Panc1 (cell line): ENCODE data around the gene PLA1A. TPM values are rescaled to one million over a fixed set of nuclear protein-coding genes. Genes with fewer than 3 reads are reported as not detected.

ENCODE experiments used
- ATAC-seq: fragments of 200-7000 bp; cut with Tn5 transposase; 2 replicates; pipeline ENCODE4 v1.9.1; 2020; ENCODE audit warnings: mild to moderate bottlenecking, moderate library complexity
- BruUV-seq: library from RNA; stranded (reverse); fragments of 400-500 nt; replicated peaks from 2 replicates; lab custom pipeline; 2021; lab: Mats Ljungman, UMichigan
- CTCF ChIA-PET: fragments of 300-600 bp; sonication (Branson Sonifier 250); formaldehyde crosslinking; loops from one replicate; lab custom pipeline; 2022; ENCODE audit warnings: antibody characterized with exemption; lab: Charles Lee
- POLR2A ChIA-PET: fragments of 300-600 bp; sonication (Branson Sonifier 250); formaldehyde crosslinking; loops from one replicate; lab custom pipeline; 2022; ENCODE audit warnings: antibody characterized with exemption; lab: Charles Lee
- DNase-seq: peaks from one replicate; pipeline ENCODE4 v3.0.0-alpha.2; 2010; ENCODE audit warnings: low read depth, low spot score
- H3K27ac ChIP-seq: 2 replicates; pipeline ENCODE4 v1.5.1; 2011; ENCODE audit warnings: mild to moderate bottlenecking, low read length, inconsistent platforms
- H3K27me3 ChIP-seq: fragments of 200-500 bp; sonication (Bioruptor generic); 2 replicates; pipeline ENCODE4 v1.6.0; 2014; ENCODE audit warnings: low read length, inconsistent platforms; ENCODE audit not compliant: control insufficient read depth, insufficient read depth
- H3K36me3 ChIP-seq: fragments of 200-500 bp; sonication (Bioruptor generic); 2 replicates; pipeline ENCODE4 v1.5.1; 2014; ENCODE audit warnings: inconsistent platforms, mild to moderate bottlenecking, low read length, moderate library complexity; ENCODE audit not compliant: control insufficient read depth, insufficient read depth
- H3K4me1 ChIP-seq: 2 replicates; pipeline ENCODE4 v1.5.1; 2011; ENCODE audit warnings: inconsistent platforms, mild to moderate bottlenecking, low read length, moderate library complexity; ENCODE audit not compliant: control insufficient read depth, insufficient read depth
- H3K4me3 ChIP-seq, 2 experiments: 2 replicates each; pipeline ENCODE4 v1.5.1; 2011 to 2012; ENCODE audit warnings: low read depth in 2 of 2, low read length in 2 of 2, mild to moderate bottlenecking in 2 of 2, inconsistent platforms in 1 of 2, moderate library complexity in 1 of 2
- H3K9me3 ChIP-seq: fragments of 200-500 bp; sonication (Bioruptor generic); 2 replicates; pipeline ENCODE4 v1.5.1; 2014; ENCODE audit warnings: low read depth, mild to moderate bottlenecking, inconsistent platforms, low read length, moderate library complexity; ENCODE audit not compliant: control insufficient read depth, insufficient read depth
- POLR2AphosphoS5 ChIP-seq: IDR thresholded peaks from 2 replicates; pipeline ENCODE4 v1.6.1; 2012; ENCODE audit warnings: mild to moderate bottlenecking, low read depth, low read length, moderate library complexity
- SIN3A ChIP-seq: IDR thresholded peaks from 2 replicates; pipeline ENCODE4 v1.6.1; 2012; ENCODE audit warnings: low read depth, mild to moderate bottlenecking, low read length, moderate library complexity, borderline replicate concordance; ENCODE audit not compliant: insufficient read depth
- TCF7L2 ChIP-seq: IDR thresholded peaks from 2 replicates; pipeline ENCODE4 v1.6.1; 2011; ENCODE audit warnings: mild to moderate bottlenecking, low read depth, low read length, inconsistent platforms
- in situ Hi-C: cut with HindIII; loops from 2 replicates; pipeline ENCODE4 v1.10.0; 2016; ENCODE audit warnings: low sequenced_read_pairs, low pct_unique_long_range_greater_than_20kb
- intact Hi-C: fragments of 100-400 bp; cut with micrococcal nuclease; formaldehyde crosslinking; loops from one replicate; pipeline ENCODE4 v1.10.0; 2022; ENCODE audit not compliant: unreplicated experiment
- total RNA-seq: library from RNA; stranded (reverse); gene quantifications from one replicate; pipeline ENCODE4 v1.2.1, GENCODE V29; 2021; ENCODE audit not compliant: unreplicated experiment
- TF ChIP-seq, protein P1 (sequence below), 2 experiments: IDR thresholded peaks; 2 replicates each; pipeline ENCODE4 v1.6.1; 2011 to 2012; ENCODE audit warnings: low read depth in 2 of 2, control low read depth in 1 of 2, low read length in 1 of 2, mild to moderate bottlenecking in 1 of 2, moderate library complexity in 1 of 2; ENCODE audit not compliant: insufficient read depth in 1 of 2
- TF ChIP-seq, protein P2 (sequence below): fragments of 450-650 bp; IDR thresholded peaks from 2 replicates; pipeline ENCODE4 v1.5.1; 2017; ENCODE audit warnings: mild to moderate bottlenecking

PLA1A gene
- total RNA-seq, 1 experiment from 2014 or later: not detected

DNA sequence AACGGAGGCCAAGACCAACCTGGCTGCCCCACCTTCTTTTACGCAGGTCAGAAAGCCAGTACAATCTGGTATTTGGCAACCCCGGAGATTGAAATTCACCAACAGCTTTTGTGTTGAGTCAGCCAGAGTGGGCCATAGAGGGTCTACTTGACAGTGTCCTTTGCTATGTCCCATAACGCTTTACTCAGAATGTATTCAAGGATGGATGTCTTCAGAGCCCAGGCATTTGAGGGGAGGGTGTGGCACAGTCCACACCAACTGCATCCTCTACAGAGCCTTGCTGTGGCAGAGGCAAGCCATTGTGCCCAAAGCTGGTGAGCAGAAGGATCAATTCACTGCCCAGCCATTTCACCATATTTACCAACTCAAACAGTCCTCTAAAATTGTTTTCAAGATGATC is 18.4 kb downstream of the PLA1A start:
- Histone ChIP-seq H3K9me3 (no peaks in the 10 kb centered on the region), H3K36me3 (no peaks in the 10 kb centered on the region), H3K4me3 (no peak overlapping the region), H3K4me1 (no peaks in the 10 kb centered on the region), H3K27me3 (no peaks in the 10 kb centered on the region; the same call in 1 of the 2 replicates), H3K27ac (no peak overlapping the region)
- no peak for TF ChIP-seq POLR2AphosphoS5
- TF ChIP-seq TCF7L2: no peak
- ATAC-seq: no peak
- intact Hi-C loops (no loop called here), in situ Hi-C loops (no loop called here)
- no TSS peak for BruUV-seq
- ChIA-PET CTCF (no interaction called here), POLR2A (no interaction called here)
- DNase-seq: no peak

DNA sequence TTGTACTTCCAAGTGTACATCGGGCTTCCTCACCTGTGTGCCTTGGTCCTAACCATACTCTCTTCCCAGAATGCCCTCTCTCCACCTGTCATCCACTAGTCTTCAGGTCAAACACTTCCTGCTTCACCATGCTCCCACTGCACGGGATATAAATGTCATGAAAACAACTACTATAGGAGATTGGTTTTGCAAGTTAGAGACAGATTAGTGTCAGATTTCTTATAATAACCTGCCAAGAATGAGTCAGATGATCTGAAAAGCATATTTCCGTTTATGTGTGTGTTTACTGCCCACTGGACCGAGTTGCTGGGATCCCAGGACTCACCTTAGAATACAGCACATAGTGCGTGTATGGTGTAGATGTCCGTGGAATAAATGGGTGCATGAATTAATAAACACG is 21.4 kb downstream of the PLA1A start:
- in situ Hi-C loops: no loop called here
- no peak for DNase-seq

DNA sequence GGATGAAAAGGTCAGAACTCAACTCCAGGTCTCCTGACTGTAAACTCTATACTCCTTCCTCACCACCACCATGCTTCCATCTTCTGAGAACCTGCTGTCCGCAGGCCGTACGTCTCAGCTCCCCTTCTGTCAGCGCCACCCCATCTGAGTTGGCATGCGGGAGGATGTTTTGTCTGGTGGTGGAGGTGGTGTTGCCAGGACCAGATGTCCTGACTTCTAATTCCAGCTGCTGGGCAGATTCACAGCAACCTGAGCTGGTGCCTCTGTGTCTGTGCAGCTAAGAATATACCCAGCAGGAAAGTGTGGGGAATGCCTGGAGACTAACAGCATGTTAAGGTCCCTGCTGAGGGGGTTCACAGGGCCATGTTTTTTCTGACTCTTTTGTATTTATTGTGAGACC is 23.2 kb downstream of the PLA1A start:
- BruUV-seq: no TSS peak

More for the DNA sequence above, 21.4 kb downstream of the PLA1A start:
- BruUV-seq: no TSS peak
- TF ChIP-seq SIN3A (no peak), TCF7L2 (no peak), POLR2AphosphoS5 (no peak)
- TF ChIP-seq, protein P1, sequence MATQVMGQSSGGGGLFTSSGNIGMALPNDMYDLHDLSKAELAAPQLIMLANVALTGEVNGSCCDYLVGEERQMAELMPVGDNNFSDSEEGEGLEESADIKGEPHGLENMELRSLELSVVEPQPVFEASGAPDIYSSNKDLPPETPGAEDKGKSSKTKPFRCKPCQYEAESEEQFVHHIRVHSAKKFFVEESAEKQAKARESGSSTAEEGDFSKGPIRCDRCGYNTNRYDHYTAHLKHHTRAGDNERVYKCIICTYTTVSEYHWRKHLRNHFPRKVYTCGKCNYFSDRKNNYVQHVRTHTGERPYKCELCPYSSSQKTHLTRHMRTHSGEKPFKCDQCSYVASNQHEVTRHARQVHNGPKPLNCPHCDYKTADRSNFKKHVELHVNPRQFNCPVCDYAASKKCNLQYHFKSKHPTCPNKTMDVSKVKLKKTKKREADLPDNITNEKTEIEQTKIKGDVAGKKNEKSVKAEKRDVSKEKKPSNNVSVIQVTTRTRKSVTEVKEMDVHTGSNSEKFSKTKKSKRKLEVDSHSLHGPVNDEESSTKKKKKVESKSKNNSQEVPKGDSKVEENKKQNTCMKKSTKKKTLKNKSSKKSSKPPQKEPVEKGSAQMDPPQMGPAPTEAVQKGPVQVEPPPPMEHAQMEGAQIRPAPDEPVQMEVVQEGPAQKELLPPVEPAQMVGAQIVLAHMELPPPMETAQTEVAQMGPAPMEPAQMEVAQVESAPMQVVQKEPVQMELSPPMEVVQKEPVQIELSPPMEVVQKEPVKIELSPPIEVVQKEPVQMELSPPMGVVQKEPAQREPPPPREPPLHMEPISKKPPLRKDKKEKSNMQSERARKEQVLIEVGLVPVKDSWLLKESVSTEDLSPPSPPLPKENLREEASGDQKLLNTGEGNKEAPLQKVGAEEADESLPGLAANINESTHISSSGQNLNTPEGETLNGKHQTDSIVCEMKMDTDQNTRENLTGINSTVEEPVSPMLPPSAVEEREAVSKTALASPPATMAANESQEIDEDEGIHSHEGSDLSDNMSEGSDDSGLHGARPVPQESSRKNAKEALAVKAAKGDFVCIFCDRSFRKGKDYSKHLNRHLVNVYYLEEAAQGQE (IDR thresholded peaks at IDR 0.05; ENCODE audit: insufficient read depth in 1 of 2, low read depth in 2 of 2, low read length in 1 of 2): no peak
- TF ChIP-seq, protein P2, sequence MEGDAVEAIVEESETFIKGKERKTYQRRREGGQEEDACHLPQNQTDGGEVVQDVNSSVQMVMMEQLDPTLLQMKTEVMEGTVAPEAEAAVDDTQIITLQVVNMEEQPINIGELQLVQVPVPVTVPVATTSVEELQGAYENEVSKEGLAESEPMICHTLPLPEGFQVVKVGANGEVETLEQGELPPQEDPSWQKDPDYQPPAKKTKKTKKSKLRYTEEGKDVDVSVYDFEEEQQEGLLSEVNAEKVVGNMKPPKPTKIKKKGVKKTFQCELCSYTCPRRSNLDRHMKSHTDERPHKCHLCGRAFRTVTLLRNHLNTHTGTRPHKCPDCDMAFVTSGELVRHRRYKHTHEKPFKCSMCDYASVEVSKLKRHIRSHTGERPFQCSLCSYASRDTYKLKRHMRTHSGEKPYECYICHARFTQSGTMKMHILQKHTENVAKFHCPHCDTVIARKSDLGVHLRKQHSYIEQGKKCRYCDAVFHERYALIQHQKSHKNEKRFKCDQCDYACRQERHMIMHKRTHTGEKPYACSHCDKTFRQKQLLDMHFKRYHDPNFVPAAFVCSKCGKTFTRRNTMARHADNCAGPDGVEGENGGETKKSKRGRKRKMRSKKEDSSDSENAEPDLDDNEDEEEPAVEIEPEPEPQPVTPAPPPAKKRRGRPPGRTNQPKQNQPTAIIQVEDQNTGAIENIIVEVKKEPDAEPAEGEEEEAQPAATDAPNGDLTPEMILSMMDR: no peak
- ChIA-PET CTCF (no interaction called here), POLR2A (no interaction called here)
- Histone ChIP-seq H3K27me3 (no peaks in the 10 kb centered on the region), H3K4me3 (no peak overlapping the region), H3K27ac (no peak overlapping the region), H3K36me3 (no peaks in the 10 kb centered on the region), H3K9me3 (no peaks in the 10 kb centered on the region), H3K4me1 (no peaks in the 10 kb centered on the region)
- intact Hi-C loops: no loop called here
- no peak for ATAC-seq

More for the DNA sequence above, 23.2 kb downstream of the PLA1A start:
- Histone ChIP-seq H3K4me1 (no peaks in the 10 kb centered on the region), H3K27me3 (no peaks in the 10 kb centered on the region), H3K27ac (no peak overlapping the region), H3K4me3 (no peak overlapping the region), H3K9me3 (no peaks in the 10 kb centered on the region), H3K36me3 (no peaks in the 10 kb centered on the region)
- no peak for ATAC-seq
- TF ChIP-seq SIN3A (no peak), POLR2AphosphoS5 (no peak), TCF7L2 (no peak)
- TF ChIP-seq, protein P1 (IDR thresholded peaks at IDR 0.05; ENCODE audit: insufficient read depth in 1 of 2, low read depth in 2 of 2, low read length in 1 of 2): no peak
- TF ChIP-seq, protein P2: no peak
- ChIA-PET POLR2A (no interaction called here), CTCF (no interaction called here)
- intact Hi-C loops (no loop called here), in situ Hi-C loops (no loop called here)
- no peak for DNase-seq
